ENCODE measurements around the gene SLC9A9.
"Not testable (repeated sequence)": the region's sequence is repeated elsewhere in the genome, so short reads cannot be mapped to it uniquely, and the experiment has no call there.

Gene SLC9A9

DNA sequence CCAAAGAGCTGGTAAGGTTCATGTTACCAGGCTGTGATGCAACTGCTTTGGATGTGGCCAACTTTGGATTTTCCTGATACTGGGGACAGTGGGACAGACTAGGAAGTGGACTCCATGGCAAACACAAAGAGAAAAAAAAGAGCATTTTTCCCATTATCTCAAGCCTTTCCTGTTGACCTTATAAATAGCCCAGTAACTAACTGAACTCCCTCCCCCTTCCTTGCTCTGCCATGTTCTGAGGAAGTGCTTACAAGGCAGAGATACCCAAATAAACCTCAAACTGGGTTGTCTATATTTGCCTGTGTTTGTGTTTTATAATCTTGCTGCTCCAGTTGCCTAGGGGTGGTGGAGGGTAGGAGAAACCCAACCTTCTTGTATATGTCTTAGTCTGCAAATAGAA is 27.3 kb upstream of the SLC9A9 start:
- TF ChIP-seq GABPA (IDR thresholded peaks at IDR 0.05; ENCODE audit: low read depth) (no peak), SPI1 (IDR thresholded peaks at IDR 0.05; ENCODE audit: borderline replicate concordance, low read depth) (no peak), CTCF (IDR thresholded peaks at IDR 0.05; ENCODE audit: insufficient read depth, low read length) (no peak), POLR2AphosphoS5 (IDR thresholded peaks at IDR 0.05; ENCODE audit: low read depth) (no peak)
- TF ChIP-seq, protein P1, sequence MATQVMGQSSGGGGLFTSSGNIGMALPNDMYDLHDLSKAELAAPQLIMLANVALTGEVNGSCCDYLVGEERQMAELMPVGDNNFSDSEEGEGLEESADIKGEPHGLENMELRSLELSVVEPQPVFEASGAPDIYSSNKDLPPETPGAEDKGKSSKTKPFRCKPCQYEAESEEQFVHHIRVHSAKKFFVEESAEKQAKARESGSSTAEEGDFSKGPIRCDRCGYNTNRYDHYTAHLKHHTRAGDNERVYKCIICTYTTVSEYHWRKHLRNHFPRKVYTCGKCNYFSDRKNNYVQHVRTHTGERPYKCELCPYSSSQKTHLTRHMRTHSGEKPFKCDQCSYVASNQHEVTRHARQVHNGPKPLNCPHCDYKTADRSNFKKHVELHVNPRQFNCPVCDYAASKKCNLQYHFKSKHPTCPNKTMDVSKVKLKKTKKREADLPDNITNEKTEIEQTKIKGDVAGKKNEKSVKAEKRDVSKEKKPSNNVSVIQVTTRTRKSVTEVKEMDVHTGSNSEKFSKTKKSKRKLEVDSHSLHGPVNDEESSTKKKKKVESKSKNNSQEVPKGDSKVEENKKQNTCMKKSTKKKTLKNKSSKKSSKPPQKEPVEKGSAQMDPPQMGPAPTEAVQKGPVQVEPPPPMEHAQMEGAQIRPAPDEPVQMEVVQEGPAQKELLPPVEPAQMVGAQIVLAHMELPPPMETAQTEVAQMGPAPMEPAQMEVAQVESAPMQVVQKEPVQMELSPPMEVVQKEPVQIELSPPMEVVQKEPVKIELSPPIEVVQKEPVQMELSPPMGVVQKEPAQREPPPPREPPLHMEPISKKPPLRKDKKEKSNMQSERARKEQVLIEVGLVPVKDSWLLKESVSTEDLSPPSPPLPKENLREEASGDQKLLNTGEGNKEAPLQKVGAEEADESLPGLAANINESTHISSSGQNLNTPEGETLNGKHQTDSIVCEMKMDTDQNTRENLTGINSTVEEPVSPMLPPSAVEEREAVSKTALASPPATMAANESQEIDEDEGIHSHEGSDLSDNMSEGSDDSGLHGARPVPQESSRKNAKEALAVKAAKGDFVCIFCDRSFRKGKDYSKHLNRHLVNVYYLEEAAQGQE (IDR thresholded peaks at IDR 0.05; ENCODE audit: insufficient replicate concordance, low read depth), result no peak
- H3K27ac ChIP-seq (replicated peaks), result no peak overlapping the region
- H3K4me3 ChIP-seq (replicated peaks; ENCODE audit: insufficient read depth, low read length), result no peak overlapping the region
- H3K27me3 ChIP-seq (ENCODE audit: insufficient read depth, poor library complexity, severe bottlenecking), result no peaks in the 10 kb centered on the region
- DNase-seq (ENCODE audit: low read depth in 1 of 2, low spot score in 1 of 2), result no peak

DNA sequence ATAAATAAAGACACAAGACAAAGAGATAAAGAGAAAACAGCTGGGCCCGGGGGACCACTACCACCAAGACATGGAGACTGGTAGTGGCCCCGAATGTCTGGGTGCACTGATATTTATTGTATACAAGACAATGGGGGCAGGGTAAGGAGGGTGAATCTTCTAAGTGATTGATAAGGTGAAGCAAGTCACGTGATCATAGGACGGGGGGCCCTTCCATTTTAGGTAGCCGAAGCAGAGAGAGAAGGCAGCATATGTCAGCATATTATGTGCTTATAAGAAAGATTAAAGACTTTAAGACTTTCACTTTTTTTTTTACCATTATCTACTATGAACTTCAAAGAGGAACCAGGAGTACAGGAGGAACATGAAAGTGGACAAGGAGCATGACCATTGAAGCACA is 25.3 kb upstream of the SLC9A9 start:
- H3K4me3 ChIP-seq (replicated peaks; ENCODE audit: insufficient read depth, low read length), result not testable (repeated sequence)

DNA sequence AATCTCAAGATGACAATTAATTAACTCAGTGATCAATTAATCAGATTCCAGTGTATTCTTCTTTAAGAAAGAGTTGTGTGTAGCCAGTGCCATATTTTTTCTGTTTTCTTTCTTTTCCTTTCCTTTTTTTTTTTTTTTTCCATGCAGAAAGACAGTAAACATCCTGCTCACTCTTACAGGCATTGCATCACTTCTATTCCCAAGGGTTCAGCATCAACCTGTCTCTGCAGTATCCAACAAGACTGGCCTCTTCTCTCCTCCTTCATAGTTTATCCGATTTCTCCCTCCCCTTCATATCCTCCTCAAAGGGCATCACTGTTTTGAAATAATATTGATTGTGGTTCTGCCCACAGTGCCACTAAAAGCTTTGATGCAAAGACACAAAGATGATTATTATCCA is 17.0 kb upstream of the SLC9A9 start:
- no peak overlapping the region for H3K27ac ChIP-seq (replicated peaks)
- no peak overlapping the region for H3K4me3 ChIP-seq (replicated peaks; ENCODE audit: insufficient read depth, low read length)
- DNase-seq (ENCODE audit: low read depth in 1 of 2, low spot score in 1 of 2), result no peak
- TF ChIP-seq SPI1 (IDR thresholded peaks at IDR 0.05; ENCODE audit: borderline replicate concordance, low read depth) (no peak), POLR2AphosphoS5 (IDR thresholded peaks at IDR 0.05; ENCODE audit: low read depth) (no peak), CTCF (IDR thresholded peaks at IDR 0.05; ENCODE audit: insufficient read depth, low read length) (no peak), GABPA (IDR thresholded peaks at IDR 0.05; ENCODE audit: low read depth) (no peak)
- TF ChIP-seq, protein P1 (IDR thresholded peaks at IDR 0.05; ENCODE audit: insufficient replicate concordance, low read depth), result no peak
- H3K27me3 ChIP-seq (ENCODE audit: insufficient read depth, poor library complexity, severe bottlenecking), result no peaks in the 10 kb centered on the region

More for the DNA sequence above, 25.3 kb upstream of the SLC9A9 start:
- not testable (repeated sequence) for DNase-seq (ENCODE audit: low read depth in 1 of 2, low spot score in 1 of 2); H3K27me3 ChIP-seq (ENCODE audit: insufficient read depth, poor library complexity, severe bottlenecking); H3K27ac ChIP-seq (replicated peaks)

GRCh38 chr3:143859465-143860203 is 11.4 kb upstream of the SLC9A9 start:
- Histone ChIP-seq H3K27me3 (ENCODE audit: insufficient read depth, poor library complexity, severe bottlenecking) (no peaks in the 10 kb centered on the region), H3K4me3 (replicated peaks; ENCODE audit: insufficient read depth, low read length) (no peak overlapping the region), H3K27ac (replicated peaks) (no peak overlapping the region)
- DNase-seq (ENCODE audit: low read depth in 1 of 2, low spot score in 1 of 2), result no peak
- no peak for TF ChIP-seq GABPA (IDR thresholded peaks at IDR 0.05; ENCODE audit: low read depth)
- TF ChIP-seq POLR2AphosphoS5 (IDR thresholded peaks at IDR 0.05; ENCODE audit: low read depth), result no peak
- TF ChIP-seq SPI1 (IDR thresholded peaks at IDR 0.05; ENCODE audit: borderline replicate concordance, low read depth), result peak; percentile 55

Measured in HL-60 (cell line).